Measurements from ENCODE around the gene SMIM35. TPM values are rescaled to one million over a fixed set of nuclear protein-coding genes. Genes with fewer than 3 reads are reported as not detected.

Gene SMIM35
- total RNA-seq, 1 donor from 2014 or later: 0.14 TPM

DNA sequence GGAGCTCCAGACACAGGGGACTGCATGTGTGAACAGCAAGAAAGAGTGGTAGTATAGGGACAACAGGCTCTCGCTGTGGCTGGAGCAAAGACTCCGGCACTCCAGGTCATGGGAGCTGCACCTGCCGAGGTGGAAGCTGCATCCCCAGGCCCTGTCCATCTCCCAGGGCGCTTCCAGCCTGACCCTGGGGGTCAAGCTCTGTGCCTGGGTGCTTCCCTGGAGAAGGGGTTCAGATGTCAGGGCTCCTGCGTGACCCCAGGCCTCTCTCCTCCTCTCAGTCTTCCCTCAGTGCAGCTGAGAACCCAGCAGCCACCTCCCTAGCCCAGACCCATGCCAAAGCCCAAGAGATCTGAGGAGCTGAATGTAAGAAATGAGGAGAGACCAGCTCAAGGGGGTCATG is 6.5 kb downstream of the SMIM35 start:
- DNase-seq: no peak
- H3K4me3 Mint-ChIP-seq: no peak overlapping the region
- H3K27ac Mint-ChIP-seq: no peak overlapping the region
- intact Hi-C loops (cut with micrococcal nuclease): no loop called here
- H3K27me3 Mint-ChIP-seq: peaks cover 14% of the 10 kb centered on the region
- no peaks in the 10 kb centered on the region for H3K9me3 Mint-ChIP-seq
- no peaks in the 10 kb centered on the region for H3K36me3 Mint-ChIP-seq (ENCODE audit: low read depth)
- H3K4me1 Mint-ChIP-seq: no peaks in the 10 kb centered on the region

DNA sequence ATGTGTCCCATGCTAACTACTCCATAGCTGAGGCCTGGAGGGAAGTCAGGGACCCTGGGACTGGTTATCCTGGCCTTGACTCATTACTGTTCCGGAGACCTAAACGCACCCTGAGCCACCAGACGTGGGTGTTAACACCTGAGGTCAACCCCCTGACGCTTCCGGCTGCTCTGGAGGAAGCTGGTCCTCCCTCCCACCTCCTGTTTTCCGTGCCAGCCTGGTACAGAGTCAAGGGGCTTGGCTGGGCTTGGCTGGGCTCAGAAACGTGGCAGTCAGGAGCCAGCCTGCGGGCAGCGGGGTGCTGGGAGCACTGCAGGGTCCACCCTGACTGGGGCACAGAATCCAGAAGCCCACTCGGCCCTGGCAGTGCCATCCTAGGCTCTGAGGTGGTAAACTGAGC is 7.3 kb downstream of the SMIM35 start:
- no peak overlapping the region for H3K27ac Mint-ChIP-seq
- H3K9me3 Mint-ChIP-seq: no peaks in the 10 kb centered on the region
- H3K4me3 Mint-ChIP-seq: no peak overlapping the region
- intact Hi-C loops (cut with micrococcal nuclease): no loop called here
- peaks cover 18% of the 10 kb centered on the region for H3K27me3 Mint-ChIP-seq
- DNase-seq: no peak
- no peaks in the 10 kb centered on the region for H3K4me1 Mint-ChIP-seq
- H3K36me3 Mint-ChIP-seq (ENCODE audit: low read depth): no peaks in the 10 kb centered on the region

DNA sequence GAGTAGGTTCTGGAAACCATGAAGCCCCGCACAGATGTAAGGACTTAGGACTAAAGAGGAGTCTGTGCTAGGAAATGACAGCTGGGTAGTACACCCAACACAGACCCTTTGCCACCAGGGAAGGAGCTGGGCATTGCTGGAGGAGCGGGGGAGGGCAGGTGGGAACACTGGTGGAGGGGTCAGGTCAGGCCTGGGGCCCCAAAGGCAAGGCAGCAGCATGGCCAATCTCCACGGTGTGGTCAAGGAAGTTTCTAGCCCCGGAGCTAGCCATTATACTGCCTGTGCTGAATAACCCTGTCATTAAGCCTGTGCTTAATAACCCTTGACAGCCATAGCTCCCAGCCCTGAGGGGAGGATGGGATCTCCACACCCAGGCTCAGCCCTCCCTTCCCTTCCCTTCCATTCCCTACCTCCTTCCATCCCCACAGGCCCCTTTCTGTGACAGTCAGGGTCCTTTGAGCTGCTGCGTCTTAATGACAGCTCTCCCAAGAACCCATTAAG is 7.8 kb downstream of the SMIM35 start:
- H3K27ac Mint-ChIP-seq: no peak overlapping the region
- no peaks in the 10 kb centered on the region for H3K36me3 Mint-ChIP-seq (ENCODE audit: low read depth)
- intact Hi-C loops (cut with micrococcal nuclease): no loop called here
- H3K27me3 Mint-ChIP-seq: peaks cover 21% of the 10 kb centered on the region
- H3K4me3 Mint-ChIP-seq: no peak overlapping the region
- no peaks in the 10 kb centered on the region for H3K4me1 Mint-ChIP-seq
- no peaks in the 10 kb centered on the region for H3K9me3 Mint-ChIP-seq
- no peak for DNase-seq

GRCh38 chr11:118076754-118077281 is 9.9 kb downstream of the SMIM35 start, which contains the start of gene TMPRSS4:
Gene TMPRSS4, plus strand, starts transcription at chr11:118077078. Its CDS starts 225 bp downstream, at chr11:118077303.
- Mint-ChIP-seq H3K4me3 (no peak within 1 kb of the TSS), H3K36me3 (ENCODE audit: low read depth) (no peaks in the 10 kb centered on the region)

GRCh38 chr11:118074785-118075184 is 12.0 kb downstream of the SMIM35 start:
- intact Hi-C loops (cut with micrococcal nuclease): no loop called here
- no peak overlapping the region for H3K4me3 Mint-ChIP-seq
- no peaks in the 10 kb centered on the region for H3K36me3 Mint-ChIP-seq (ENCODE audit: low read depth)
- no peak for DNase-seq
- no peak overlapping the region for H3K27ac Mint-ChIP-seq
- peaks cover 18% of the 10 kb centered on the region for H3K27me3 Mint-ChIP-seq
- H3K4me1 Mint-ChIP-seq: no peaks in the 10 kb centered on the region
- no peaks in the 10 kb centered on the region for H3K9me3 Mint-ChIP-seq

More at GRCh38 chr11:118076754-118077281, 9.9 kb downstream of the SMIM35 start, which contains the start of gene TMPRSS4:
- Mint-ChIP-seq H3K9me3 (no peaks in the 10 kb centered on the region), H3K4me1 (no peaks in the 10 kb centered on the region), H3K27ac (no peak within 1 kb of the TSS), H3K27me3 (peaks cover 21% of the 10 kb centered on the region)
- intact Hi-C loops (cut with micrococcal nuclease): no loop called here
- no peak for DNase-seq

- Mint-ChIP-seq H3K36me3 (ENCODE audit: low read depth) (no peaks in the 10 kb centered on the region), H3K9me3 (no peaks in the 10 kb centered on the region), H3K4me1 (no peaks in the 10 kb centered on the region), H3K27ac (no peak overlapping the region), H3K27me3 (peaks cover 18% of the 10 kb centered on the region), H3K4me3 (no peak overlapping the region)
- intact Hi-C loops (cut with micrococcal nuclease): no loop called here
- no peak for DNase-seq
These were observed 12.6 kb downstream of the SMIM35 start for GRCh38 chr11:118074091-118074685.

DNA sequence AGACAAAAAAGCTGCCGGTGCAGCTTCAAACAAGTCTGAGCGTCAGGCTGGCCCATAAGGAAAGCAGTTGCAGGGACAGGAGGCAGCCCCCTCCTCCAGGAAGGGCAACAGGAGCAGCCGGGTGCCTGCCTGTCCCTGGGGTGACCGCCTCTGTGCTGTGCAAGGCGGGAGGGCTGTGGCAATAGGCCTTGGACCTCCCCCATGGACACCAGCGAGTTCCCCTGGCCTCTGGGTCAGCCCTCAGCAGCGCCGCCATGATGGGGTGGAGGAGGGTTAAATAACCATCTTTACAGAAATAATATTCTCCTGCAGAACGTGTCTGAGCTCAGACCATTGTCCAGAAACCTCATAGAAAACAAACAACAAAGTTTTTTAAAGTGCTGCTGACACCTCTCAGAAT is 13.2 kb downstream of the SMIM35 start:
- H3K27ac Mint-ChIP-seq: no peak overlapping the region
- intact Hi-C loops (cut with micrococcal nuclease): no loop called here
- no peaks in the 10 kb centered on the region for H3K4me1 Mint-ChIP-seq
- H3K9me3 Mint-ChIP-seq: no peaks in the 10 kb centered on the region
- no peak for DNase-seq
- H3K4me3 Mint-ChIP-seq: no peak overlapping the region
- H3K36me3 Mint-ChIP-seq (ENCODE audit: low read depth): no peaks in the 10 kb centered on the region
- peaks cover 16% of the 10 kb centered on the region for H3K27me3 Mint-ChIP-seq

DNA sequence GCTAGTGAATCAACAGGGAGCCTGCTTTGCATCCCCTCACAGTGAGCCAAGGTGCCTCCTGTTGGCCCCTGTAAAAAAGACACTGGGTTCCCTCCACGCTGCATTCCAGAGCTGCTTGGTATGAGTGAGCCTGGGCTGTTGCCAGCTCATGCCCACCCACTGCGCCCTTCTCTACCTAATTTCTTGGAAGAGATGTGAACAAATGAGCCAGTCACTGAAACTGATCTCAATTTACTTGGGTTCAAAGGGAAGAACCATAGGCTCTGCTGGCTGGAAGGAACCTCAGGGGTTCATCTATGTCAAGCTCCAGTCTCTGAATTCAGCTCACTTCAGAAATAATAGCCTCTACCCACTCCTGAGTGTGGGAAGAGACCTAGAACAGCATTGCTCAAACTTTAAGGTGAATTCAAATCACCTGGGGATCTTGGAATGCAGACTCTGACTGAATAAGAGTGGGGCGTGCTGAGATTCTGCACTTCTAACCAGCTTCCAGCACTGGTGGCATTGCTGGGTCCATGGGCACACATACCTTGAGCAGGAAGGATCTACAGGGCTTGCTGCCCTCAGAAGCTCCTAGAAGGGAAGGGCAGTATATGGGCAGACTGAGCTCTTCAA is 15.2 kb downstream of the SMIM35 start:
- intact Hi-C loops (cut with micrococcal nuclease): no loop called here

GRCh38 chr11:118068945-118069612 is 17.7 kb downstream of the SMIM35 start:
- no peak overlapping the region for H3K27ac Mint-ChIP-seq
- H3K9me3 Mint-ChIP-seq: no peaks in the 10 kb centered on the region
- no peaks in the 10 kb centered on the region for H3K36me3 Mint-ChIP-seq (ENCODE audit: low read depth)
- peaks cover 15% of the 10 kb centered on the region for H3K27me3 Mint-ChIP-seq
- H3K4me1 Mint-ChIP-seq: peaks cover 2% of the 10 kb centered on the region
- no peak for DNase-seq
- intact Hi-C loops (cut with micrococcal nuclease): no loop called here
- H3K4me3 Mint-ChIP-seq: no peak overlapping the region

More for the DNA sequence above, 15.2 kb downstream of the SMIM35 start:
- no peak for DNase-seq
- peaks cover 15% of the 10 kb centered on the region for H3K27me3 Mint-ChIP-seq
- no peaks in the 10 kb centered on the region for H3K4me1 Mint-ChIP-seq
- H3K4me3 Mint-ChIP-seq: no peak overlapping the region
- no peaks in the 10 kb centered on the region for H3K36me3 Mint-ChIP-seq (ENCODE audit: low read depth)
- H3K9me3 Mint-ChIP-seq: no peaks in the 10 kb centered on the region
- H3K27ac Mint-ChIP-seq: no peak overlapping the region

- DNase-seq: no peak
These were observed 18.4 kb downstream of the SMIM35 start for GRCh38 chr11:118068206-118068944.

GRCh38 chr11:118067006-118067405 is 19.8 kb downstream of the SMIM35 start:
- no peak overlapping the region for H3K27ac Mint-ChIP-seq
- no peak overlapping the region for H3K4me3 Mint-ChIP-seq
- peaks cover 16% of the 10 kb centered on the region for H3K27me3 Mint-ChIP-seq
- H3K4me1 Mint-ChIP-seq: peaks cover 2% of the 10 kb centered on the region
- no peaks in the 10 kb centered on the region for H3K9me3 Mint-ChIP-seq
- H3K36me3 Mint-ChIP-seq (ENCODE audit: low read depth): no peaks in the 10 kb centered on the region
- no peak for DNase-seq
- intact Hi-C loops (cut with micrococcal nuclease): no loop called here

More at GRCh38 chr11:118068206-118068944, 18.4 kb downstream of the SMIM35 start:
- H3K27ac Mint-ChIP-seq: no peak overlapping the region
- peaks cover 2% of the 10 kb centered on the region for H3K4me1 Mint-ChIP-seq
- no peaks in the 10 kb centered on the region for H3K9me3 Mint-ChIP-seq
- H3K36me3 Mint-ChIP-seq (ENCODE audit: low read depth): no peaks in the 10 kb centered on the region
- peaks cover 13% of the 10 kb centered on the region for H3K27me3 Mint-ChIP-seq
- H3K4me3 Mint-ChIP-seq: no peak overlapping the region
- intact Hi-C loops (cut with micrococcal nuclease): no loop called here

DNA sequence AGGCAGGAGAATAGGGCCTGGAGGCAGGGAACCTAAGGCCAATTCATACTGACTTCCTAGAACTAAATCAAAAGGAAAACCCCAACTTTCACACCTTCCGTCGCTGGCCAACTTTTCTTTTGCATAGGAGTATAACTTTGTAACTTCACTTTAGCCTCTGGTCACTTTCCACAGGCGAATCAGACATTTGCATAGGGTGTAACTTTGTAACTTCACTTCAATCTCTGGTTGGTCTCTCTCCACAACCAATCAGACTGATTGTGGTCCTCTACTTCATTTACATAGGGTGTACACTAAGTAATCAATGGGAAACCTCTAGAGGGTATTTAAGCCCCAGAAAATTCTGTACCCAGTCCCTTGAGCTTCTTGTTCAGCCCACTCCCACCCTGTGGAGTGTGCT is 21.4 kb downstream of the SMIM35 start:
- H3K36me3 Mint-ChIP-seq (ENCODE audit: low read depth): no peaks in the 10 kb centered on the region
- no peak overlapping the region for H3K27ac Mint-ChIP-seq
- peaks cover 13% of the 10 kb centered on the region for H3K27me3 Mint-ChIP-seq
- no peaks in the 10 kb centered on the region for H3K9me3 Mint-ChIP-seq
- no peak for DNase-seq
- H3K4me3 Mint-ChIP-seq: no peak overlapping the region
- intact Hi-C loops (cut with micrococcal nuclease): no loop called here
- peaks cover 2% of the 10 kb centered on the region for H3K4me1 Mint-ChIP-seq

GRCh38 chr11:118064956-118065355 is 21.8 kb downstream of the SMIM35 start:
- peaks cover 2% of the 10 kb centered on the region for H3K4me1 Mint-ChIP-seq
- H3K4me3 Mint-ChIP-seq: no peak overlapping the region
- H3K27ac Mint-ChIP-seq: no peak overlapping the region
- intact Hi-C loops (cut with micrococcal nuclease): no loop called here
- H3K36me3 Mint-ChIP-seq (ENCODE audit: low read depth): no peaks in the 10 kb centered on the region
- peaks cover 13% of the 10 kb centered on the region for H3K27me3 Mint-ChIP-seq
- no peaks in the 10 kb centered on the region for H3K9me3 Mint-ChIP-seq
- no peak for DNase-seq

All from activated CD4-positive, alpha-beta T cell treated with anti-CD3 and anti-CD28 coated beads, Interleukin-2, amount 10 ng/mL, durations not matched to agents 24 days and 14 days (primary cell).